Type B pancreatic cell (in vitro differentiated cells): ENCODE results near the gene LRFN2. TPM values are rescaled to one million over a fixed set of nuclear protein-coding genes. Genes with fewer than 3 reads are reported as not detected.

Experiments
- DNase-seq: peaks from one replicate; pipeline ENCODE4 v3.0.0; 2021; ENCODE audit warnings: mixed read lengths; ENCODE audit not compliant: unreplicated experiment; ENCODE audit errors: extremely low spot score
- H3K27ac Mint-ChIP-seq: 2 replicates; pipeline ENCODE4 v1.8.0; 2021; ENCODE audit warnings: mild to moderate bottlenecking, mixed read lengths
- H3K27me3 Mint-ChIP-seq: 2 replicates; pipeline ENCODE4 v1.8.0; 2021; ENCODE audit warnings: mixed read lengths
- H3K36me3 Mint-ChIP-seq: 2 replicates; pipeline ENCODE4 v1.8.0; 2021; ENCODE audit warnings: mixed read lengths
- H3K4me1 Mint-ChIP-seq: one replicate; pipeline ENCODE4 v1.8.0; 2021; ENCODE audit warnings: mixed read lengths; ENCODE audit not compliant: unreplicated experiment
- H3K4me3 Mint-ChIP-seq: 2 replicates; pipeline ENCODE4 v1.8.0; 2021; ENCODE audit warnings: mild to moderate bottlenecking, mixed read lengths
- H3K9me3 Mint-ChIP-seq: 2 replicates; pipeline ENCODE4 v1.8.0; 2021; ENCODE audit warnings: mixed read lengths
- CTCF ChIP-seq: fragments of 200-600 bp; sonication (generic); conservative IDR thresholded peaks from 2 replicates; pipeline ENCODE4 v1.5.0; 2021; ENCODE audit warnings: antibody characterized with exemption, mild to moderate bottlenecking
- total RNA-seq: library from RNA; stranded (reverse); gene quantifications from 2 replicates; pipeline ENCODE4 v1.2.1, GENCODE V29; 2021; ENCODE audit warnings: low replicate concordance

LRFN2 gene
- total RNA-seq, 1 donor from 2014 or later = 3.4 TPM

- no peak overlapping the region for H3K4me3 Mint-ChIP-seq
- DNase-seq = no peak
Observed at GRCh38 chr6:40550202-40551101, 36.7 kb downstream of the LRFN2 start.

GRCh38 chr6:40545954-40546353 lies 41.2 kb downstream of the LRFN2 start:
- H3K4me1 Mint-ChIP-seq = peaks cover 10% of the 10 kb centered on the region
- no peak for TF ChIP-seq CTCF
- DNase-seq = no peak
- no peak overlapping the region for H3K27ac Mint-ChIP-seq
- H3K36me3 Mint-ChIP-seq = no peaks in the 10 kb centered on the region
- no peak overlapping the region for H3K4me3 Mint-ChIP-seq
- peaks cover 4% of the 10 kb centered on the region for H3K27me3 Mint-ChIP-seq
- no peaks in the 10 kb centered on the region for H3K9me3 Mint-ChIP-seq

More at GRCh38 chr6:40550202-40551101, 36.7 kb downstream of the LRFN2 start:
- Mint-ChIP-seq H3K27me3 (peaks cover 8% of the 10 kb centered on the region), H3K36me3 (no peaks in the 10 kb centered on the region), H3K4me1 (no peaks in the 10 kb centered on the region), H3K27ac (no peak overlapping the region), H3K9me3 (no peaks in the 10 kb centered on the region)
- peak; percentile 79 for TF ChIP-seq CTCF

GRCh38 chr6:40543776-40544175 lies 43.4 kb downstream of the LRFN2 start:
- no peak for DNase-seq
- no peak overlapping the region for H3K4me3 Mint-ChIP-seq
- H3K36me3 Mint-ChIP-seq = no peaks in the 10 kb centered on the region
- peaks cover 14% of the 10 kb centered on the region for H3K27me3 Mint-ChIP-seq
- peaks cover 10% of the 10 kb centered on the region for H3K4me1 Mint-ChIP-seq
- no peaks in the 10 kb centered on the region for H3K9me3 Mint-ChIP-seq
- no peak overlapping the region for H3K27ac Mint-ChIP-seq
- TF ChIP-seq CTCF = no peak

GRCh38 chr6:40543146-40543545 lies 44.0 kb downstream of the LRFN2 start:
- Mint-ChIP-seq H3K4me3 (no peak overlapping the region), H3K27ac (no peak overlapping the region), H3K9me3 (no peaks in the 10 kb centered on the region), H3K36me3 (no peaks in the 10 kb centered on the region), H3K27me3 (peaks cover 17% of the 10 kb centered on the region), H3K4me1 (peaks cover 10% of the 10 kb centered on the region)
- no peak for TF ChIP-seq CTCF
- DNase-seq = no peak

GRCh38 chr6:40542175-40542764 lies 44.9 kb downstream of the LRFN2 start:
- Mint-ChIP-seq H3K36me3 (no peaks in the 10 kb centered on the region), H3K9me3 (no peaks in the 10 kb centered on the region), H3K27ac (no peak overlapping the region), H3K4me1 (peaks cover 10% of the 10 kb centered on the region), H3K27me3 (peaks cover 17% of the 10 kb centered on the region), H3K4me3 (no peak overlapping the region)
- no peak for TF ChIP-seq CTCF
- no peak for DNase-seq
